Activated naive CD8-positive, alpha-beta T cell treated with anti-CD3 and anti-CD28 coated beads, Interleukin-2, amount 10 ng/mL, durations not matched to agents 7 days and 5 days (primary cell): ENCODE data around the gene RGS6. TPM values are rescaled to one million over a fixed set of nuclear protein-coding genes. Genes with fewer than 3 reads are reported as not detected.
A peak's percentile ranks its signal among the peaks of the same experiment; 100 is the strongest.
"Not testable (repeated sequence)": the region's sequence is repeated elsewhere in the genome, so short reads cannot be mapped to it uniquely, and the experiment has no call there.

Source experiments
- ATAC-seq: fragments of 150-1000 bp; cut with Tn5 transposase; one replicate; pipeline ENCODE4 v1.10.0; 2021; ENCODE audit warnings: low read depth, moderate library complexity
- POLR2A ChIA-PET: fragments of 350-600 bp; sonication (Branson Sonifier 250); formaldehyde crosslinking; loops from one replicate; lab custom pipeline; 2021; ENCODE audit warnings: antibody characterized with exemption; lab: Charles Lee
- DNase-seq: peaks from one replicate; pipeline ENCODE4 v3.0.0; 2021
- H3K27ac Mint-ChIP-seq: one replicate; pipeline ENCODE4 v1.8.0; 2022; ENCODE audit warnings: mild to moderate bottlenecking, mixed read lengths
- H3K27me3 Mint-ChIP-seq: one replicate; pipeline ENCODE4 v1.8.0; 2022; ENCODE audit warnings: mild to moderate bottlenecking, moderate library complexity, mixed read lengths
- H3K36me3 Mint-ChIP-seq: one replicate; pipeline ENCODE4 v1.8.0; 2021; ENCODE audit warnings: mild to moderate bottlenecking, mixed read lengths
- H3K4me1 Mint-ChIP-seq: one replicate; pipeline ENCODE4 v1.8.0; 2021; ENCODE audit warnings: mixed read lengths
- H3K4me3 Mint-ChIP-seq: one replicate; pipeline ENCODE4 v1.8.0; 2022; ENCODE audit warnings: mild to moderate bottlenecking, moderate library complexity, mixed read lengths
- H3K9me3 Mint-ChIP-seq: one replicate; pipeline ENCODE4 v1.8.0; 2021; ENCODE audit warnings: mixed read lengths
- total RNA-seq, 2 experiments: library from RNA; stranded (reverse); gene quantifications; one replicate each; pipeline ENCODE4 v1.2.3, GENCODE V29; 2021

RGS6 gene
- total RNA-seq = under 1 TPM in 1 of 2 experiments, not detected in 1; 0.08 TPM

DNA sequence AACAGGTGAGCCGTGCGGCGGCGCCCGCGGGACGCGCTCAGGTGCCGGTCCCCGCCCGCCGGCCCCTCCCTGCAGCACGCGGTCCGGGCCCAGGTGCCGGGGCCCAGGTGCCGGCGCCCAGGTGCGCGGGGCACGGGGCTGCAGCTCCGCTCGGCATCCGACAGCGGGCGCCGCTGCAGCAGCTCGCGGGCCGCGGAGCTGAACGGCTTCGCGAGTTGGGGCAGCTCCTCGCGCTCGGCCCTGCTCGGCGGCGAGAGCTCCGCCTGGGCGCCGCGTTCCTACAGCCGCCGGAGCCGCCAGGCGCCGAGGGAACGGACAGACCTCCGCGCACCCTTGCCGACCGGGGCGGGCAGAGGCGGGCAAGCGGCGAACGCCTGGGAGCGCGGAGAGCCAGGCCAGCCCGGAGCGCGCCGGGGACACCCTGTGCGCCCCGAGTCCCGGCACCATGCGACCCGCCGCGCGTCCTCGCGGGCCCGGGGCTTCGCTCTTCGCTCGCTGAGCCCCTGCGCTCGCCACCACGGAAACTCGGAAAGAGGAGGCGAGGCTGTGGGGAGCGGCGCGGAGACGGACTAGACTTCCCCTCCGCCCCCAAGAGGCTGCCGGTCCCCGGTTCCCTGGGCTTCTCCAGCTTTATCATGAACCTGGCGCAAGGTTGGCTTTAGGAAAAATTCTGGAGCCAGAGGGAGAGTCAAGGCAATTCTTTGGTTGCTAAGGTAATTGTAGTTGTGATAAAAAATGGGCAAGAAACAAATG lies at the start of gene RGS6:
Gene RGS6 (plus strand): TSS at position 201 of the 753 bp plus-strand sequence.
- ATAC-seq (peak; percentile 61), DNase-seq (peak; percentile 62)
- H3K27ac Mint-ChIP-seq = no peak within 1 kb of the TSS
- H3K4me3 Mint-ChIP-seq = peak within 1 kb of the TSS; percentile 65
- no peaks in the 10 kb centered on the region for H3K9me3 Mint-ChIP-seq
- H3K4me1 Mint-ChIP-seq = peaks cover 11% of the 10 kb centered on the region
- no peaks in the 10 kb centered on the region for H3K36me3 Mint-ChIP-seq
- POLR2A ChIA-PET = no interaction called here
- peaks cover 62% of the 10 kb centered on the region for H3K27me3 Mint-ChIP-seq

DNA sequence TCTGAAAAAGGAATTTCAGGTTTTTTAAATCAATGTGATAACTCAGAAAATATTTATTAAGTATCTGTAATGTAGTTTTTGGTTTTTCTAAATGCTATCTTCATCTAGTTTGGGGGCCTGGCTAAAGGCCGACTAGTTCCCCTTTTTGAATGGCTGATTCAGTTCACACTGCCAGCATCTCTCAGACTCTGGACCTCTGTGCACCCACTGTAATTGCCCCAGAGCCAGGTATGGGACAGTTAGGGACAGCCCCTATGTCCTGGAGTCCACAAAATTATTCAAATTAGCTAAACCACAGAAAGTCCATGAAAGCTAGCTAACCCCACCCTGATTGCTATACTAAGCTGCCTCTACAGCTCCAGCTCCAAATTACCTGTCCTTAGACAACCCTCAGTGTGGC lies 49.1 kb upstream of the RGS6 start:
- H3K27ac Mint-ChIP-seq = no peak overlapping the region
- peaks cover 4% of the 10 kb centered on the region for H3K9me3 Mint-ChIP-seq
- no peaks in the 10 kb centered on the region for H3K4me1 Mint-ChIP-seq
- ATAC-seq = no peak
- DNase-seq = no peak
- no peaks in the 10 kb centered on the region for H3K36me3 Mint-ChIP-seq
- POLR2A ChIA-PET = no interaction called here
- peaks cover 3% of the 10 kb centered on the region for H3K27me3 Mint-ChIP-seq
- no peak overlapping the region for H3K4me3 Mint-ChIP-seq

DNA sequence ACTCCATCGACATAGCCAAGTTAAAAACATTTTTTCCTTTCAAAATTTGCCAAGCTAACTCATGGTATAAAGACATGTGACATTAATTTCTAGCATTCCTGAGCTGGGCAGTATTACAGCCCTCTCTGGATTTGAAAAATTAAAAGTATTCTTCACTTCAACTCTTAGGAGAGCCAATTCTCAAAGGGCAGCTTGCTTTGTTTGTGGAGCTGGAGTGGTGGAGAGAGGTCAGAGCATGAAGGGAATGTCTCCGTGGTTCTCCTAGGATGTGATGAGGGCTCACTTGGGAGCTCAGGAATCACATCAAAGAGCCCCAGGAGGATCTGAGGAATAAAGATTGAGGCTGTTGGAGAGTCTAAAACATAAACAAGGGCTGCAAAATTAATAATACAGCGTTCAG lies 46.9 kb upstream of the RGS6 start:
- ATAC-seq (no peak), DNase-seq (no peak)
- Mint-ChIP-seq H3K4me1 (no peaks in the 10 kb centered on the region), H3K4me3 (no peak overlapping the region), H3K27ac (no peak overlapping the region), H3K9me3 (peaks cover 2% of the 10 kb centered on the region), H3K36me3 (no peaks in the 10 kb centered on the region), H3K27me3 (peaks cover 3% of the 10 kb centered on the region)
- POLR2A ChIA-PET = no interaction called here

DNA sequence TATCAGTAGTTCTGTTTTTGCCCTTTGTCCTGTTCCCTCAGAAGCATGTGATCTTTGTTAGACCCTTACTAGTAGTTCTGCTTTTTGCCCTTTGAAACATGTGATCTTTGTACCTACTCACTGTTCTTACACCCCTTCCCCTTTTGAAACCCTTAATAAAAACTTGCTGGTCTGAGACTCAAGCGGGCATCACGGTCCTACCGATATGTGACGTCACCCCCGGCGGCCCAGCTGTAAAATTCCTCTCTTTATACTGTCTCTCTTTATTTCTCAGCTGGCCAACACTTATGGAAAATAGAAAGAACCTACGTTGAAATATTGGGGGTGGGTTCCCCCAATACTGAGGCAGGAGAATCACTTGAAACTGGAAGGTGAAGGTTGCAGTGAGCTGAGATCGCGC lies 44.4 kb upstream of the RGS6 start:
- H3K27ac Mint-ChIP-seq, ATAC-seq, H3K9me3 Mint-ChIP-seq, H3K27me3 Mint-ChIP-seq, H3K4me3 Mint-ChIP-seq, H3K4me1 Mint-ChIP-seq, DNase-seq, H3K36me3 Mint-ChIP-seq, POLR2A ChIA-PET: not testable (repeated sequence)

DNA sequence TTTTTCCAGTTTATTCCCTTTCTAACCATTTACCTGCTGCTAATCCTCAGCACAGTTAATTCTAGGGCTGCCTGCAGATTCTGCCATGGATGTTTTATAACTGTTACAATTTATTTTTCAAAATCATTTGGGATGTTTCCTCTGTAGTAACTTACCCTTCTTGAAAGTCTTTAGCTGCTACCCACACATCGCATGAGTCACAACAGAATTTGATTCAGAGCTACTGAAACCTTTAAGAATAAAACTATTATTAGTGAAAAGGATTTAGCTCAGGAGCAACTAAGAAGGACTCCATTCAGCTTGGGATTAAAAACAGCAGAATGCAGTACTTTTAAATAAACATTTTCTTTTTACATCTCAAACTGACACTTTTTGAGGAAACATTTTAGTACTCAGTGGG lies 41.7 kb upstream of the RGS6 start:
- H3K36me3 Mint-ChIP-seq = no peaks in the 10 kb centered on the region
- H3K4me3 Mint-ChIP-seq = no peak overlapping the region
- H3K4me1 Mint-ChIP-seq = no peaks in the 10 kb centered on the region
- H3K9me3 Mint-ChIP-seq = peaks cover 2% of the 10 kb centered on the region
- no peak overlapping the region for H3K27ac Mint-ChIP-seq
- H3K27me3 Mint-ChIP-seq = peaks cover 15% of the 10 kb centered on the region
- DNase-seq = no peak
- ATAC-seq = no peak
- POLR2A ChIA-PET = no interaction called here

DNA sequence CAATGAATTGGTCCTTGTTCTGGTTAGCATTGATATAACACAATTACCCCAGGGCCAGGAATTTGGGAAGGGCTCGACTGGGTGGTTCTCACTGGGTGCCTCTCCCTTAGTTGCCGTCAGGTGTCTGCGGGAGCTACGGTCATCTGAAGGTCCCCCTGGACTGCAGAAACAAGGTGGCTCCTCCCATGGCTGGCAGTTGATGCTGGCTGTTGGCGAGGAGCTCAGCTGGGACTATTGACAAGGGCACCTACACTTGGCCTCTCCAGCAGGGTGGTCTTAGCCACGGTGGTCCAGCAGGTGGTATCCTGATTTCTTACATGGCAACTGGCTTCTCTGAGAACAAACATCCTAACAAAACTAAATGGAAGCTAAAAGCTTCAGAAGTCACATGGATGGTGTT lies 41.0 kb upstream of the RGS6 start:
- no peak overlapping the region for H3K27ac Mint-ChIP-seq
- POLR2A ChIA-PET = no interaction called here
- H3K4me3 Mint-ChIP-seq = no peak overlapping the region
- no peaks in the 10 kb centered on the region for H3K36me3 Mint-ChIP-seq
- no peaks in the 10 kb centered on the region for H3K4me1 Mint-ChIP-seq
- peaks cover 18% of the 10 kb centered on the region for H3K27me3 Mint-ChIP-seq
- H3K9me3 Mint-ChIP-seq = peaks cover 2% of the 10 kb centered on the region
- no peak for ATAC-seq
- DNase-seq = no peak

DNA sequence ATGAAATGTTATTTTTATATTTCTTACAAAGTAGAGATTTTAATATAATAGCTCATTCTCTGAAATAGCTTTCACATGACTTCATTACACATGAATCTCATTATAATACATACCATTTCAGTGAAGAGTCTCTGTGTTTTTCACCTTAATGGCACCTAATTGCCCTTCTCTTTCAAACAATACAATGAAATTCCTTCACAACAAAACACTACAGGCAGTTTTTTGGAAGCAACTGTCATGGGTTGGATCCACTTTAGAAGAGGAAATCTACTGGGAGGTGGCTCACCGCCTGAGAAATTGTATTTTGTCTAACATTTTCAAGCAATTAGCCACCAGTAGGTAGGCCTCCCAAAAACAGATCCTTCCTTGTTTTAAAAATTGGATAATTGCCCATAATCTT lies 40.3 kb upstream of the RGS6 start:
- no peak for ATAC-seq
- Mint-ChIP-seq H3K27me3 (peaks cover 18% of the 10 kb centered on the region), H3K4me1 (no peaks in the 10 kb centered on the region), H3K9me3 (peaks cover 2% of the 10 kb centered on the region), H3K27ac (no peak overlapping the region), H3K4me3 (no peak overlapping the region), H3K36me3 (no peaks in the 10 kb centered on the region)
- no peak for DNase-seq
- POLR2A ChIA-PET = no interaction called here

DNA sequence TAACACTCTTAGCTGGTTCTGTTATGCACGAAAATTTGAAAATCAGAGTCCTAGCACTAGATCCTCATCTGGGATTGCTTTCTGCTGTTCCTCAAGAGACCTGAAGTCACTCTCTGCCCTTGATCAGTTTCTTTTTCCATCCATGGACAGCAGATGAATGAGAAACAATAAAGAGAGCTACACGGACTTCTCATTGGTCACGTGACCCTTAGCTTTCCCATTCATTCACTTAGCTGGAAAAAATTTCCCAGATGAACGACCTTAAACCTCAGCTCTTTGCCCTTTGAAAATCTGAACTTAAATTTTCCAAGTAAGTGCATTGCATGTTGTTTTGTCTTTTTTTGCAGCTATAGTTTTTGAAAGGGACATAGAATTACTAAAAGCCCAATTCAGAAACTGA lies 27.2 kb upstream of the RGS6 start:
- H3K27ac Mint-ChIP-seq = no peak overlapping the region
- peaks cover 3% of the 10 kb centered on the region for H3K9me3 Mint-ChIP-seq
- DNase-seq = no peak
- no peaks in the 10 kb centered on the region for H3K4me1 Mint-ChIP-seq
- ATAC-seq = no peak
- H3K27me3 Mint-ChIP-seq = peaks cover 26% of the 10 kb centered on the region
- POLR2A ChIA-PET = no interaction called here
- no peak overlapping the region for H3K4me3 Mint-ChIP-seq
- H3K36me3 Mint-ChIP-seq = no peaks in the 10 kb centered on the region

DNA sequence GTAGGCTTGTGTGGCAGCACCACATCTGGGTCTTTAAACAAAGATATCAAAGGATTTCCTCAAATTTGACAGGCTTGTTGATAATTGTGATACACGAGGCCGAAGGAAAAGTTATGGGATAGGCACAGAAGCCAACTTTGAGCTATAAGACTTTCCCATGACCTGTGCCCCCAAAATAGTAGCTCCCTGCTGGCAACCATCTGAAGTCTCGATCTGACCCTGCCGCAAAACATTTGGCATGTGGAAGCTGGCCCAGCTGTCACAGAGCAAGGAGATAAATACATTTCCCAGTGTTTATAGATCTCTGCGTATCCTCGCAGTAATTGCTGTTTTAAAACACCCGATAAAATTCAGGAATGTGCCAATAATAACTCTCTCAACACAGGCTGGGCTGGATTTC lies 26.4 kb upstream of the RGS6 start:
- POLR2A ChIA-PET = no interaction called here
- Mint-ChIP-seq H3K36me3 (no peaks in the 10 kb centered on the region), H3K4me3 (no peak overlapping the region), H3K9me3 (no peaks in the 10 kb centered on the region), H3K27ac (no peak overlapping the region), H3K27me3 (peaks cover 26% of the 10 kb centered on the region), H3K4me1 (no peaks in the 10 kb centered on the region)
- ATAC-seq = no peak
- DNase-seq = no peak

DNA sequence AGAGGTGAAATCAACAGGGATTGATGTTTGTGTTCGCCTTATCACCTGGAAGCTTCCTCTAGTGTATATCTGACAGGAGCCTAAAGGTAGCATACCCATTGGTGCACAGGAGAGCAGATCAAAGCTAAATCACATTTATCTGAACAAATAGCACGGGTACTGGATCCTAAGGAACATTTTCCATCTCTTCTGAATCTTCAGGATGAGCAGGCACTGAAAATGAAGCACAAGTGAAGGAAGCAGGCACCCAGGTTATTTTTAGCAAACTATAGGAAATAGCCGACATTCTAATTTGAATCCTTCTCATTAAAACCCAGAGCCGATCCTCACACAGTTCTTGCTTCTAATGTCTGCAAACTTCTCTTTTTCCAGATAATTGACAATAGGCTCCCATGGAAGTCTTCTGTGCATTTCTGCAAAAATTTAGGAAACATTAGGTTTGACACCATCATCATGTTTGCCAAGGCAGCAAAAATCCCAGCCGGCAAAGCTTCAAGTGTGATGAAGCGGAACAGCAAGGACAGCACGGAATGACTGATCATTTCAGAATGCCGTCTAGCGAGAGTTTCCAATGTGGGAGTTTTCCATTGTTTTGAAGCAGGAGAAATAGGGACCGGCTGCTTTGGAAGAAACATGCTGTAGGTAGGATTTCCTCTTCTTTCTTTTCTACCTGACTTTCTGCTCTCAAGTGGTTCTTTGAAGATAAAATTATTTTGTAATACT lies 24.3 kb upstream of the RGS6 start:
- Mint-ChIP-seq H3K4me3 (no peak overlapping the region), H3K36me3 (no peaks in the 10 kb centered on the region)

DNA sequence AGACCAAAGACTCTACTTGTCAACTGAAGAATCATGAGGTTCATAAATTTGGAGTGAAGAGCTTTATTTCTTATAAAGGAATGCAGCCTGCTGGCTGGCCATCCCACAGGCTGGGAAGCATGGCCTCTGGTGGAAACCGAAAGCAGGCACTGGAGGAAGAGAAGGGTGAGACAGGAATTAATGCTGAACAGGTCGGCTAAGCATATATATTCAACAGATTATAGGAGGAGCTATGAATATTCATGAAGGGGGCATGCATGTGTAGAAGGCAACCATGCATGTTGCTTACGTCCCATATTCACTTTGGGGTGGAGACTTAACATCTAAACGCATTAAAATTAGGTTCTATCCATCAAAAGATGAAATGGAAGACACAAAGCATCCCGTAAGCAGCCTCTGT lies 20.6 kb upstream of the RGS6 start:
- no peak overlapping the region for H3K27ac Mint-ChIP-seq
- H3K9me3 Mint-ChIP-seq = no peaks in the 10 kb centered on the region
- H3K36me3 Mint-ChIP-seq = no peaks in the 10 kb centered on the region
- H3K4me1 Mint-ChIP-seq = no peaks in the 10 kb centered on the region
- no peak overlapping the region for H3K4me3 Mint-ChIP-seq
- ATAC-seq = no peak
- POLR2A ChIA-PET = no interaction called here
- H3K27me3 Mint-ChIP-seq = peaks cover 16% of the 10 kb centered on the region
- DNase-seq = no peak

More for the DNA sequence above, 24.3 kb upstream of the RGS6 start:
- Mint-ChIP-seq H3K9me3 (no peaks in the 10 kb centered on the region), H3K27ac (no peak overlapping the region), H3K4me1 (no peaks in the 10 kb centered on the region), H3K27me3 (peaks cover 22% of the 10 kb centered on the region)
- ATAC-seq (no peak), DNase-seq (no peak)
- POLR2A ChIA-PET = no interaction called here

DNA sequence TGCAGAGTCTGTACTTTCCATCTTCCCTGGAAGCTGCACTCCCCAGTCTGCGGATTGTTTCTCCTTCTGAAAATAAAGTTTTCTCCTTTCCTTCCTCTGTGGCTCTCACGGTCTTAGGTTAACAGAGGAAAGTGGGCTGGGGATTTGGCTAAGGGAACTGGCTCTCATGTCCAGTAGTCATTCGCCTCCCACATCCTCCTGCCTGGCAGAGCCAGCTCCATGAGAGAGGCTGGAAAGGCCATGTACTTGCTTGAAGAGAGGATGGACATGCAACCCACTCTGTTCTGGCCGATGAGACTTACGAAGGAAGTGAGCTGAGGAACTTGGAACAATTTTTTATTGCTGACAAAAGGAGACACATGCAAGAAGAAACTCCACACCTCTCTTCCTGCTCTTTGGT lies 18.9 kb upstream of the RGS6 start:
- Mint-ChIP-seq H3K36me3 (no peaks in the 10 kb centered on the region), H3K4me3 (no peak overlapping the region), H3K9me3 (no peaks in the 10 kb centered on the region), H3K27ac (no peak overlapping the region), H3K4me1 (no peaks in the 10 kb centered on the region), H3K27me3 (peaks cover 13% of the 10 kb centered on the region)
- DNase-seq (no peak), ATAC-seq (no peak)
- POLR2A ChIA-PET = no interaction called here

DNA sequence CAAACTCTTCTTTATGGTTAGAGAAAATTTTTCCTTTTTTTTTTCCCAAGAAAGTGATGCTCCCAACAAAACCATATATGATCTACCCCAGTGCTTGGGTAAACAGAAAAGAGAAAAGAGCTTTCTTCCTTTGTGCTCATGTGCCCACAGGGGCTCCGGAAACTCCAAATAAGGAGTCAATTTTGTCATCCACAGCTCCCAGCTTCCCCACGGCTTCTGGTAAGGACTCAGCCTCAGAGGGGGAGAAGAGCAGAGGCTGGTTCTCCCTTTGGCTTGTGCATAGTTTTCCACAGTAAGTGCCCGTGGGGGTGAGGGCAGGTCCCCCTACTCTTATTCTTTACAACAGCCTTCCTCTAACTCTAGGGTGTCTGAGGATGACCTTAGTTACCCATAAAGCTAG lies 13.3 kb upstream of the RGS6 start:
- POLR2A ChIA-PET = no interaction called here
- Mint-ChIP-seq H3K4me3 (no peak overlapping the region), H3K27ac (no peak overlapping the region), H3K4me1 (no peaks in the 10 kb centered on the region), H3K36me3 (no peaks in the 10 kb centered on the region), H3K9me3 (no peaks in the 10 kb centered on the region), H3K27me3 (peaks cover 17% of the 10 kb centered on the region)
- ATAC-seq (no peak), DNase-seq (no peak)

DNA sequence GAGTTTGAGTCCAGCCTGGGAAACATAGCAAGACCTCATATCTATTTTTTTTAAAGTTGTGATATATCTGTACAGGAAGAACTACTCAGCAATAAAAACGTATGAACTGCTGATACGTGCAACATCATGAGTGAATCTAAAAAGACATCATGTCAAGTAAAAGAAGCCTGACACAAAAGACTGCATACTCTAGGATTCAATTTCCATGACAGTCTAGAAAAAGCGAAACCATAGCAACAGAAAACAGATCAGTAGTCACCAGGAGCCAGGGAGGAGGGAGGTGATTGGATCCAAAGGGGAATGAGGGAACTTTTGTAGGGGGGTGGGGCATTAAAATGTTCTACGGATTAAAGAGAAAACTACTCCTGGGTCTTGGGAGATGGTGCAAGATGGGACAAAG lies 8.7 kb upstream of the RGS6 start:
- Mint-ChIP-seq H3K27me3 (peaks cover 22% of the 10 kb centered on the region), H3K9me3 (no peaks in the 10 kb centered on the region), H3K4me1 (no peaks in the 10 kb centered on the region), H3K36me3 (no peaks in the 10 kb centered on the region), H3K4me3 (no peak overlapping the region), H3K27ac (no peak overlapping the region)
- POLR2A ChIA-PET = no interaction called here
- DNase-seq (no peak), ATAC-seq (no peak)
